Memory B cell (primary cell): ENCODE data around the gene SORBS2.
A peak's percentile ranks its signal among the peaks of the same experiment; 100 is the strongest.

Experiments
- ATAC-seq: fragments of 150-1000 bp; cut with Tn5 transposase; 2 replicates; pipeline ENCODE4 v1.10.0; 2021; ENCODE audit warnings: low read depth, mild to moderate bottlenecking, moderate library complexity
- DNase-seq, 2 donors: peaks; one replicate each; pipeline ENCODE4 v3.0.0; 2022; ENCODE audit warnings: low spot score in 2 of 2
- H3K27ac Mint-ChIP-seq: one replicate; pipeline ENCODE4 v1.8.0; 2022; ENCODE audit warnings: mild to moderate bottlenecking, moderate library complexity, mixed read lengths
- H3K27me3 Mint-ChIP-seq: one replicate; pipeline ENCODE4 v1.8.0; 2022; ENCODE audit warnings: mixed read lengths
- H3K36me3 Mint-ChIP-seq: one replicate; pipeline ENCODE4 v1.8.0; 2022; ENCODE audit warnings: mild to moderate bottlenecking, mixed read lengths
- H3K4me1 Mint-ChIP-seq: one replicate; pipeline ENCODE4 v1.8.0; 2022; ENCODE audit warnings: mixed read lengths
- H3K4me3 Mint-ChIP-seq: one replicate; pipeline ENCODE4 v1.8.0; 2022; ENCODE audit warnings: mild to moderate bottlenecking, moderate library complexity, mixed read lengths
- H3K9me3 Mint-ChIP-seq: one replicate; pipeline ENCODE4 v1.8.0; 2022; ENCODE audit warnings: mixed read lengths

SORBS2 gene

DNA sequence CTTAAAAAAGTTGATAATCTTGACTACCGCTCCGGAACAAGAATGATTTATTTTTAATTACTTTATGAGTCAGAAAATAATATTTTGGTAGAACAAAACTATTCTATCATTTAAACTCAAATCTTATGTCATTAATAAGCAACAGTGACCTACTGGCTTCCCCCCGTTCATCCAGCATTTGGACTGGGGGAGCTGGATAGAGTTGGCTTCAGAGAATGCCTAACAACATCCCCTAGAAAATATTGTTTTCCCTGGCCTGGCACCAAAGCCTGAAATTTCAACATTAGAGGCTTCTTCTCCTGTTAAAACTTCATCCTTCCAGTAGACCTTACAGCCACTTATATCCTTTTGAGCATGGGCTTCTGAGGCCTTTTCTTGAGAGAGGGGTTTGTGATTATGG, 221.0 kb downstream of the SORBS2 start:
- H3K4me1 Mint-ChIP-seq: peaks cover 4% of the 10 kb centered on the region
- no peaks in the 10 kb centered on the region for H3K9me3 Mint-ChIP-seq
- H3K36me3 Mint-ChIP-seq: peaks cover 2% of the 10 kb centered on the region
- ATAC-seq (no peak), DNase-seq (no peak)
- H3K27ac Mint-ChIP-seq: no peak overlapping the region
- H3K27me3 Mint-ChIP-seq: peaks cover 11% of the 10 kb centered on the region
- H3K4me3 Mint-ChIP-seq: no peak overlapping the region

DNA sequence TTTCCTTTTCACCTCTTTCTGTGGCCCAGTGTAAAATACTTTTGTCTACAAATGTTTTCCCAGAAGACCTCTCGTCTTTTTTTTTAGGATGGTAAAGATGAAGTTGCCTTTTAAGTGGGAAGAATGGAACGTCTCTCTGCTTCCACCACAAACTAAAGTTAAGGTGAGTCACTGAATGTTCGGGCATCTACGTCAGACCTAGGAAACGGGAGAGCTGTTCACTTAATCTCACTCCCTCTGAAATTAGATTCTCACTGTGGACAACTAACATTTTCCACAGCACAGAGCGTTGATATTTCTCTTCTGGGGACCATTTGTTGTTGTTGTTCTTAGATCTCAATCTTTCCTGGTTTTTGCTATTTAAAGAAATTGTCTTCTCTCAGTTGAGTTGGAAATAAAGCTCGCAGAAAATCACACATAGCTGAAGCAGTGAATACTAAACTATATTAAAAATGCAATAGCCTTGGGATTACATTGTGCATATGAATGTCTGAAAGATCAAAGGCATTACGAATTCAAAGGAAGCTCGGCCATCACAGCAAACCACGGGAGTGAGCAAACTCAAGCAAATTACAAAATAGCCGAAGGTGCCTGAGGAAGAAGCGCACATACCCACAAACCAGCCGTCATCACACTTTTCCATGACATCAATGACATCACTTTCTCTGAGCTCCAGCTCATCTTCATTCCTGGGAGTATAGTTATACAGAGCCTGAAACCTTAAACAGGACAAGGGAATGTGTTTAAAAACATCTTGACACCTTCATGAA, 222.7 kb downstream of the SORBS2 start:
- peaks cover 4% of the 10 kb centered on the region for H3K4me1 Mint-ChIP-seq
- peak overlapping the region; percentile 16 for H3K4me3 Mint-ChIP-seq
- peak overlapping the region; percentile 90 for H3K27ac Mint-ChIP-seq
- ATAC-seq: no peak
- peaks cover 2% of the 10 kb centered on the region for H3K36me3 Mint-ChIP-seq
- H3K27me3 Mint-ChIP-seq: peaks cover 11% of the 10 kb centered on the region
- no peak for DNase-seq
- no peaks in the 10 kb centered on the region for H3K9me3 Mint-ChIP-seq

DNA sequence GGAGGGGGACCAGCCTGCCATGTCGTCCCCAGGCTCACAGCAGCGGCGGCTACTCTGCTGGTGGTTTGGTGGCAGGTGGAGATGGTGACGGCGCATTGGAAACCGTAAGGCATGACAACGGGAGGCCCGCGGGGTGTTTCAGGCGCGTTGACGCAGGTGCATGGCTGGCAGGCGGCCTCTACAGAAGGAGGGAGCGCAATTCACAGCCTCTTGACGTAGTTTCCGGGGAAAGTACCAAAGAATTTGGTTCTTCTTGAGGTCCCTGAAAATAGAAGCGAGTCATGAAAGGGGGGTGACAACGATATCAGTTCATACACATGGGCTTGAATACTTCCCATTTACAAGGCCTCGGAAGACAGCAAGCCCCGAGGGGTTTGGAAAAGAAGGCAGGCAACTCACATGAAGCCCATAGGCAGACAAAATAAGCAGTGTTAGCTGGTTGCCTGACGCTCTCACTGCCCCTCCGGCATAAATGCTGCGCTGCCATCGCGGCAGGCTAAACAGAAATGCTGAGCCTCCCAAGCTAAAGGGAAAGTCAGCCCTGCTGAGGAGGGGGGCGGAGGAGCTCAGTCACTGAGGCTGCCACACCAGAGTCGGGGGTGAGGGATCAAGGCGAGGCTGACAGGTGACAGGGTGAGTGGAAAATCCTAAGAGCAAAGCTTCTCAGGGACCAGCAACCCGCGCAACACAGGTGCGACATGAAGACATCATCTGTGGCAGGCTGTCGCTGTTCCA, 224.4 kb downstream of the SORBS2 start:
- DNase-seq (peak; percentile 72 to 80), ATAC-seq (peak; percentile 92)
- no peaks in the 10 kb centered on the region for H3K9me3 Mint-ChIP-seq
- peaks cover 2% of the 10 kb centered on the region for H3K36me3 Mint-ChIP-seq
- peak overlapping the region; percentile 87 for H3K4me3 Mint-ChIP-seq
- H3K27me3 Mint-ChIP-seq: peaks cover 13% of the 10 kb centered on the region
- H3K27ac Mint-ChIP-seq: peak overlapping the region; percentile 98
- peaks cover 4% of the 10 kb centered on the region for H3K4me1 Mint-ChIP-seq

DNA sequence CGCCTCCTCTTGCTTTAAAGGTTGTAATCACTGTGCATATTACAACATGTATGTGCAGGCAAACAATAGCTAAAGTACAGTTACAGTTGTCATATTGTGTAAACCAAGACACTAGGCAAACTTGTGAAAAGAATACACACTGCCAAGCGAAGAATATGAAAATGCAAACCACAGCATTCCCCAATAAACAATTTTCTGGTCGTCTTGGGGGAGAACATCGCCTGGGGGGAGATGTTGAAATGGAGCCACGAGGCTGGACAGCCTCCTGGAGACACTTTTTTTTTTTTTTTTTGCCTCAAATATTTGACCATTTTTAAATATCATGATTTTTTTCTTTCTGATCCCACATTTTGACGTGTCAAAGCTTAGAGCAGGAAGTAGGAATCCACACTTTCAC, 225.0 kb downstream of the SORBS2 start:
- DNase-seq: no peak
- peaks cover 11% of the 10 kb centered on the region for H3K27me3 Mint-ChIP-seq
- H3K4me3 Mint-ChIP-seq: peak overlapping the region; percentile 87
- no peak for ATAC-seq
- H3K27ac Mint-ChIP-seq: peak overlapping the region; percentile 98
- peaks cover 2% of the 10 kb centered on the region for H3K36me3 Mint-ChIP-seq
- H3K4me1 Mint-ChIP-seq: peaks cover 4% of the 10 kb centered on the region
- H3K9me3 Mint-ChIP-seq: no peaks in the 10 kb centered on the region

DNA sequence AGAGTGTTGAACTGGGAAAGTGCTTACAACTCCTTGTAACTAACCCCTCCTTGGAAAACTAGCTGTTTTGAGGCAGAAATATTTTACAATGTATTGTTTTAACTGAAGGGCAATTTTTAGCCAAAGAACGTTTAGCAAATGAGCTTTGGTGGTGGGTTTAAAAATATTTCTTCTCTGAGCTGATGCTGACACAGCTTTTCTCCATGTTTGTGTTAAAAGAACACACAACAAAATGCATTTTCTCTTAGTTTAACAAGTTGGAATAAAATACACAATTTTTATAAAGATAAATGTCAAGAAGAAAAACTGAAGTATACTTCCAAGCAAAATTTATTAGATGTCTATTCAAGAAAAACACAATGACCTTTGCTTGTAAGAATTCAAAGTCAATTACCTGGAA, 226.8 kb downstream of the SORBS2 start:
- H3K36me3 Mint-ChIP-seq: peaks cover 2% of the 10 kb centered on the region
- DNase-seq: no peak
- no peak for ATAC-seq
- H3K9me3 Mint-ChIP-seq: no peaks in the 10 kb centered on the region
- H3K27ac Mint-ChIP-seq: no peak overlapping the region
- H3K4me1 Mint-ChIP-seq: peaks cover 4% of the 10 kb centered on the region
- H3K27me3 Mint-ChIP-seq: peaks cover 14% of the 10 kb centered on the region
- H3K4me3 Mint-ChIP-seq: no peak overlapping the region

DNA sequence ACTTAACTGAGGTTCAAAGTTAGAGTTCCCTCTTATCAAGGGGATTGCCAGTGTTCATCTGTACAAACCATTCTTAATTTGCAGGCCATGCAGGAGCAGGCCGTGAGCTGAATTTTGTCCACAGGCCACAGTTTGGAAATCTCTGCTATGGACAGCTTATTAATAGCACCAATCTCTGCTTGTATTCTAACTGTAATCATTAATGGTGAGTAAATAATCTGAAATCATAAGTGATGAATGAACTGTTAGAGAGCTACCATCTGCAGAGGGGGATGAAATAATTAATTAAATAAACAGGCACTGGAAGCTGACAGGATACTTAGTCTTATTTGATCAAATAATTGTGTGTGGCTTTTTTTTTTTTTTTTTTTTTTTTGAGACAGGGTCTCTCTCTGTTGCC, 228.2 kb downstream of the SORBS2 start:
- Mint-ChIP-seq H3K4me3 (no peak overlapping the region), H3K27me3 (peaks cover 12% of the 10 kb centered on the region), H3K27ac (no peak overlapping the region), H3K9me3 (no peaks in the 10 kb centered on the region), H3K4me1 (peaks cover 4% of the 10 kb centered on the region), H3K36me3 (peaks cover 1% of the 10 kb centered on the region)
- no peak for DNase-seq
- ATAC-seq: no peak

DNA sequence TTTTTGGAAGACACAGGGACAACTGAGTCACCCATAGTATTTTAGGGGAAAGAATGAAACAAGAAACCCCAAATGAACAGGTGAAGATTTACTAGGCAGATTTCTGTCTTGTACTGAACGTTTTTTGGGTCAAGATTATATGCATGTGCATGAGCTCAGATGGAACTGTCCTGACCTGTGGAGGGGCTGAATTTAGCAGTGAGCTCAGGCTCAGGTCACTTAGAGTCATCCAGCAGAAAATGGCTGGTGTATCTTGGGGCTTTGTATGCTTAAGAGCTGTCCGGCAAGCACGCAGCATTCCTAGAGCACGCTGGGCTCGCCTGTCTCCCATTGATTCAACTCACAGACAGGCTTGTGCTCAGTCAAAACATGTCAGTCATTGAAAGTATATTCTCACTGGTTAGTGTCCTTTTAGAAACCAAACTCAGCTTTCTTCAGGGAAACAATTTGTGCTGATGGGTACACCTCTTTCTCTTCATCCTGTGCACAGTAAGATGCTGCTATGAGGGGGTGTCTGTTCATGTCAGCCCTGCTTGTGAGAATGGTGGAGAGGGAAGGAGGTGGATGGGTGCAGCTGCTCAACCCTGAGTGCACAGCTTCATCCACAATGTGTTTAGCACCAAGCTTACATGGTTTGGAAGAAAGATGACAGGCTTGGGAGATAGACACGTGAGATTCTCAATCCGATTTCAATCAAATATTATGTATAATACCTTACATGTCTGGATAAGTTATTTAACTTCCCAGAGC, 229.2 kb downstream of the SORBS2 start:
- peaks cover 1% of the 10 kb centered on the region for H3K36me3 Mint-ChIP-seq
- peak overlapping the region; percentile 31 for H3K27ac Mint-ChIP-seq
- peaks cover 3% of the 10 kb centered on the region for H3K4me1 Mint-ChIP-seq
- no peaks in the 10 kb centered on the region for H3K9me3 Mint-ChIP-seq
- ATAC-seq (no peak), DNase-seq (no peak)
- H3K27me3 Mint-ChIP-seq: peaks cover 13% of the 10 kb centered on the region
- H3K4me3 Mint-ChIP-seq: no peak overlapping the region

DNA sequence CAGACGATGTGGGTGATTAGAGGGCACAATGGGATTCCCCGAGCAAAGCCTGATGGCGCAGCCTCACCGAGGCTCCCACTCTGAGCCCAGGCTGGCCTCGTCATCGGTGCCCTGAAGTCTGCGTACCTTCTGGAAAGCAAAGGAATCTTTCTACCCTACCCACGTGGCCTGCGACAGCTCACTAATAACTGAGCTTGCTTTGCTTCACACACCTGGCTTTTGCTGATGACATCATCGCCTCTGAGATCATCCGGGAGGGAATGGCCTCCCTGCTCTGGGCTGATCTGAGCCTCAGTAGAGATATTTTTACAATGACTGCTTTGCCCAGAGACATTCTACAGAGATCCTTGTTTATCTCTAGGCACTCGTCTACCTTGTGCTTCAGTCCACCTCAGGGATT, 231.3 kb downstream of the SORBS2 start:
- peaks cover 1% of the 10 kb centered on the region for H3K36me3 Mint-ChIP-seq
- H3K4me3 Mint-ChIP-seq: no peak overlapping the region
- H3K4me1 Mint-ChIP-seq: no peaks in the 10 kb centered on the region
- H3K27ac Mint-ChIP-seq: no peak overlapping the region
- ATAC-seq (no peak), DNase-seq (no peak)
- H3K27me3 Mint-ChIP-seq: peaks cover 13% of the 10 kb centered on the region
- H3K9me3 Mint-ChIP-seq: no peaks in the 10 kb centered on the region

DNA sequence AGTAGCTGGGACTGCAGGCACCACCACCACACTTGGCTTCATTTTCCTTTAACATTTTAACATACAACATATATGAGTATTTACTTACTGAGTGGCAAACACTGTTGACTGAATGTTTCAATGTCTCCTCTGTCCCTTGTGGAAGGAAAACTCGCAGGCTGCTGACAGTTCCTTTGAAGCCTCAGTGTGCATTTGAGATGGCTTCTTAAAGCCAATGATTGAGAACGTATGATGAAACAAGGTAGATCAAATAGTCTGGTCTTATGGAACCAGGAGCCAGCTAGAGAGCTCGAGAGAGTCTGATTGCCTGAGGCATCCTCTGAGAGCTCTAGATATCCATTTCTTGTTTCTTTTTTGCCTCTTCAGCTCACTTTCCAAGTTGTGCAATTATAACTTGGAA, 233.7 kb downstream of the SORBS2 start:
- H3K27ac Mint-ChIP-seq: no peak overlapping the region

DNA sequence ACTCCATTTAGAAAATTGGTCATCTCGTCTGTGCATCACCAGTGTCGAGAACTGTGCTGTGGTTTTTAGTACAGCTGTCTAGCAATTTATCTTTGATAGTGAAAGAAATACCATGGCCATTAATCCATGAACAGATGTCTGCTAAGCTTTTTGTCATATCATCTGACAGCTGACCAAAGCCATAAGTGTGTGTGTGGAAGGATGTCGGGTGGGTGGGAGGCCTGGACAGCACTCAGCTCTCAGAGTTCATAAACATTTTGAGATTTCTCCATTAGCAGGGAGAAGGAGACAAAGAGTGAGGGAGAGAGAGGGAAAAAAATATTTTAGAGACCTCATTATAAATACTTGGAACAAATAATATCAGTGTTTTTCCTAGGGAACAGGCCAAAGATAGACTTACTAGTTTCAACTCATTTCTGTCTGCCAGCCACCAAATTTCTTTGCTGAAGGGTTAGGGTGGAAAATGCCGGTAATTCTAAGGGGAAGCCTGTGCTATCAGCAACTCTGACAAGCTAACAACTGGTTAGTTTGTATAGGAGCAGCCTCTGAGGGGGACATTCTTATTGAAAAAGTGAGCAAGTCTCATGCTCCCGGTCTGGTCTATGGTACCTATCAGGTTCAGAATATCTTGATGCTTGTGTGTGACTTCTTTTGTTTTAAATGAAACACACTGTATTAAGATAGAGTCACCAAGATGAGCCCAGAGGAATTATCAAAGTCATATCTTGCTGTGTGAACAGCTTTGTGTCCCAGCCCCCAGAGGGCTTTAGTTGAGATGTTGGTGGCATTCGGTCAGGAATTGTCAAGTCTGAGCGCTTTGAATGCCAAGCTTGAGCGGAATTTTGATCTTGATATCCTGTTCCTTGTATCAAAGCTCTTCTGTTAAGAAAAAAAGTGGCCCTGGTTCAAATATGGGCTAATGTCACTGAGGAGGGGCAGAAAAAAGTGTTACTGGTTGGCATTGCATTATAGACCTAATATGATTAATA, 234.7 kb downstream of the SORBS2 start:
- H3K9me3 Mint-ChIP-seq: no peaks in the 10 kb centered on the region
- no peaks in the 10 kb centered on the region for H3K4me1 Mint-ChIP-seq
- DNase-seq: no peak
- H3K36me3 Mint-ChIP-seq: peaks cover 1% of the 10 kb centered on the region
- H3K4me3 Mint-ChIP-seq: no peak overlapping the region
- no peak overlapping the region for H3K27ac Mint-ChIP-seq
- no peak for ATAC-seq
- peaks cover 16% of the 10 kb centered on the region for H3K27me3 Mint-ChIP-seq

More for the DNA sequence above, 233.7 kb downstream of the SORBS2 start:
- H3K36me3 Mint-ChIP-seq: peaks cover 1% of the 10 kb centered on the region
- no peaks in the 10 kb centered on the region for H3K9me3 Mint-ChIP-seq
- H3K27me3 Mint-ChIP-seq: peaks cover 15% of the 10 kb centered on the region
- ATAC-seq (no peak), DNase-seq (no peak)
- H3K4me3 Mint-ChIP-seq: no peak overlapping the region
- H3K4me1 Mint-ChIP-seq: no peaks in the 10 kb centered on the region

DNA sequence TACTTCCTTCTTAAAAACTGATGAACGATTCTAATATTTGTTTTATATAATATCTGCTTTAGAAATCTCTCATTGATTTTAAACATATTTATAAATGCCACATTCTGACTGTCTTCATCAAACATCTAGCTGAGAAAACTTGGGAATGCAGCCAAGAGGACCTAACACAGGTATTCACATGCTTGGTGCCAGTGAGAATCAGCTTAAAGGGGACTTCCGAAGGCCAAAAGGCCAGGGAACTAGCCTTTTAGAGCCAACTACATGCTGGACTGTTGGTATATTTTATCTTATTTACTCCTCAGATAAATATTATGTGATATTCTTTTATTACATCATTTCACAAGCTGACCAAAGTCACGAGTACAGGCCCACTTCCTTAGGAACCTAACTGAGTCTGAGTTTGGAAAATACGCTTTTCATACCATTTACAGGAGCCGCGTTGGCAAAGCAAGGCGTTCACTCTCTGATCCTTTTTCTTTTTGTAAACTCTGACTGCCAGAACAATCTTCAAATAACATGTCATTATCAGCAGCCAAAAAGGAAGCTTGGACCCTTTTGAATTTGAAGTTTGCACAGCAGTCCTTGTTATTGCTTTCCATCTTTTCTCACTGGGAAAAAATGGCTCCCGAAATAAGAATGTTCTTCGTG, 235.6 kb downstream of the SORBS2 start:
- H3K36me3 Mint-ChIP-seq: peaks cover 1% of the 10 kb centered on the region
- H3K27me3 Mint-ChIP-seq: peaks cover 16% of the 10 kb centered on the region
- H3K4me3 Mint-ChIP-seq: no peak overlapping the region
- DNase-seq (no peak), ATAC-seq (no peak)
- no peak overlapping the region for H3K27ac Mint-ChIP-seq
- no peaks in the 10 kb centered on the region for H3K9me3 Mint-ChIP-seq
- H3K4me1 Mint-ChIP-seq: no peaks in the 10 kb centered on the region

DNA sequence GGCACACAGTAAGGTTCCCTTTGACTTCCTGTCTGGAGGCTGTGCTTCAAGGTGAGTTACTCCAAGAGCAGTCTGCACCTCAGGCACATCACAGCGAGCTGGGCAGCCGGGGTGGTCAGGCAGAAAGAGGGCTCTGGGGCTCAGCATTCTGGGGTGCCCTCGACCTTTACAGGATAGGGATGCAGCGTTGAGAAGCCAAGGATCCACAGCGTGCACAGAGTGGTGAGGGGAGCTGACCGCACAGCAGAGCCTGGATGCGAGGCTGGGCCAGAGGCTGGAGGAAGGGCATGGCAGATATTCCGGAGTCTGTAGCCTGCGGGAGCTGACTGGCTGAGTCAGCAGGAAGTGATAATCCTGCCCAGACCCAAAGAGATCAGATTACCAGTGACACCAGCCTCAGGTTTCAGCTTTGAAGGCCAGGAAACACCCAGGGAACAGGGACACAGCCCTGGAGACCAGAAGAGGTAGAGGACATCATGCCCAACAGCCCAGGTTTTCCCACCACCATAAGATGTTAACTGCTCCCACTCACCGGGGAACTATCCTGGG, 238.3 kb downstream of the SORBS2 start:
- H3K4me1 Mint-ChIP-seq: no peaks in the 10 kb centered on the region
- peaks cover 10% of the 10 kb centered on the region for H3K27me3 Mint-ChIP-seq
- no peaks in the 10 kb centered on the region for H3K36me3 Mint-ChIP-seq
- ATAC-seq: no peak
- H3K4me3 Mint-ChIP-seq: no peak overlapping the region
- no peak overlapping the region for H3K27ac Mint-ChIP-seq
- no peak for DNase-seq
- no peaks in the 10 kb centered on the region for H3K9me3 Mint-ChIP-seq

DNA sequence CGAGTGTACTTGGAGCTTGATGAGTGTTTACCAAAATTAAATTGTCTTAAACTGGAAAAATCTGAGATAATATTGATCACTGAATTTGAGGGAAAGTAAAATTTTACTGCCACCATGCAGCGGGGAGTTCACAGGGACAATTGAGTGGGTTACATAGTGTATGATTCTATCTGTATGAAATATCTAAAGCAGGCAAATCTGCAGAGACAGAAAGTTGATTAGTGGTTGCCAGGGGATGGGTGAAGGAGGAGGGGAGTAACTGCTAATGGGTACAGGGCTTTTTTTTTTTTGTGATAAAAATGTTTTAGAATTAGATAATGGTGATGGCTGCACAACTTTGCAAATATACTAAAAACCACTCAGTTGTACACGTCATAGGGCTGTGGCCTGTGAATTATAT, 241.3 kb downstream of the SORBS2 start:
- H3K27me3 Mint-ChIP-seq: peaks cover 4% of the 10 kb centered on the region
- DNase-seq: no peak
- no peak for ATAC-seq
- no peaks in the 10 kb centered on the region for H3K4me1 Mint-ChIP-seq
- H3K36me3 Mint-ChIP-seq: no peaks in the 10 kb centered on the region
- H3K9me3 Mint-ChIP-seq: no peaks in the 10 kb centered on the region
- no peak overlapping the region for H3K27ac Mint-ChIP-seq
- no peak overlapping the region for H3K4me3 Mint-ChIP-seq
